GM23248 (cell line): ENCODE data around the gene MAGOHB.

ENCODE experiments used
- EZH2 ChIP-seq: fragments of 200-600 bp; sonication (generic); IDR thresholded peaks from 2 replicates; pipeline ENCODE4 v1.6.1; 2018; ENCODE audit warnings: antibody characterized with exemption, mild to moderate bottlenecking; ENCODE audit not compliant: insufficient read depth, poor library complexity, severe bottlenecking
- EZH2phosphoT487 ChIP-seq: fragments of 200-600 bp; sonication (generic); IDR thresholded peaks from 2 replicates; pipeline ENCODE4 v1.6.1; 2018; ENCODE audit warnings: antibody characterized with exemption, moderate library complexity, mild to moderate bottlenecking, low read depth; ENCODE audit not compliant: insufficient read depth

- TF ChIP-seq EZH2 (no peak), EZH2phosphoT487 (no peak)
Measured at GRCh38 chr12:10632226-10632625, 18.8 kb upstream of the MAGOHB start.
